Measurements from ENCODE around the gene PDX1.

The PDX1 gene

GRCh38 chr13:27919934-27920676 lies at the start of gene PDX1:
PDX1 (plus strand) TSS chr13:27920000; CDS start chr13:27920139, 139 bp downstream.
- TF ChIP-seq CTCF (IDR thresholded peaks at IDR 0.05; ENCODE audit: control extremely low read depth, extremely low read depth, low read depth, missing control alignments): no peak
- CTCF ChIA-PET: interaction anchor here (0.9 to 1.3 kb wide), 2 partner anchors 32 to 34 kb away, joined by 3 to 7 read pairs; no protein-coding TSS in a partner anchor
- DNase-seq (ENCODE audit: extremely low spot score): peak; percentile 24
- POLR2A ChIA-PET: no interaction called here

DNA sequence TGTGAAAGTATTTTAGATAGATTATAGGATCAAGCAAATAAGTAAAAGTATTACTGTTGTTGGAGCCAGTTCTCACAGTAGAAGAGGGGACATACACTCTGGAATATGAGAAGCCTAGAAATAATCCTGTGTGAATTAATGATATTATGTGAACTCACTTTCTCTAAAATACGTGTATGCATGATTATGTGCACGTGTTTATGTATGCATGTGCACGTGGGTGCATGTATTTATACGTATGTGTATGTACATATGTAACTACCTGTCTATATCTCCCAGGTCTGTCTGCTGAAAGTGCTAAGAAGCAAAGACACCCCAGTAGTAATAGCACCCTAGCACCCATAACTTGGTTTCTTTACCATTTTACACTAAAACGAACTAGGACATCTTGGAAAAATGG lies 41.5 kb upstream of the PDX1 start:
- ChIA-PET POLR2A (no interaction called here), CTCF (no interaction called here)
- DNase-seq (ENCODE audit: extremely low spot score): no peak

DNA sequence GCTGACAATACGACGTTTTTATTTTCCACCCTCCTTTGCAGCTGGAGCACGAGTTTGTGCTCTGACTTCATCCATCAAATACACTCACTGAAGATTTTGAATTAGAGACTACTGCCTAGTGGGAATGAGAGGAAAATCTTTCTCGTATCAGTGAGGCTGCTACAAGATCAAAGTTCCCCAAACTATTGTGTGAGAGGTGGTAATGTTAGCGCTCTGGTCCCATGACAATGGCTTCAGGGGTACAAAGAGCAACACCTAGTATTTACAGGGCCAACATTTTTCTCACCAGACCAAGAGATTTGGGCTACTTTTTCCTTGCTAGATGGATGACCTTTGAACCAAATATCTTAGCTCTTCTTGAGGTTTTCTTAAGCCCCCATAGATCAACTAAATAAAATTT lies 30.3 kb upstream of the PDX1 start:
- DNase-seq (ENCODE audit: extremely low spot score): no peak
- ChIA-PET CTCF (no interaction called here), POLR2A (no interaction called here)
- TF ChIP-seq CTCF (IDR thresholded peaks at IDR 0.05; ENCODE audit: control extremely low read depth, extremely low read depth, low read depth, missing control alignments): no peak

More for the DNA sequence above, 41.5 kb upstream of the PDX1 start:
- no peak for TF ChIP-seq CTCF (IDR thresholded peaks at IDR 0.05; ENCODE audit: control extremely low read depth, extremely low read depth, low read depth, missing control alignments)

DNA sequence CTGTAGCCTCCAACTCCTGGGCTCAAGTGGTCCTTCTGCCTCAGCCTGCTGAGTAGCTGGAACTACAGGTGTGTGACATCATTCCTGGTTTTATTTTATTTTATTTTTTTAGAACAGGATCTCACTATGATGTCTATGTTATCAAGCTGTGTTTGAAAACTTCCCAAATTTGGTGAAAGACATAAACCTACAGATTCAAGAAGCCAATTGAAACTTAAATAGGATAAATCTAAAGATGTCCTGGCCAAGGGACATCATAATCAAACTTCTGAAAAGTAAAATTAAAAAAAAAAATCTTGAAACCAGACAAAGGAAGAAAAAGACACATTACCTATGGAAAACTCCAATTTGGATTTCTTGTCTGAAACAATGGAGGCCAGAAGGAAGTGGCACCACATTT lies 23.1 kb upstream of the PDX1 start:
- DNase-seq (ENCODE audit: extremely low spot score): no peak
- CTCF ChIA-PET: interaction anchor here (1.1 kb wide), 1 partner anchor 58 kb away, joined by 3 read pairs; no protein-coding TSS in a partner anchor

GRCh38 chr13:27904719-27905118 lies 15.1 kb upstream of the PDX1 start:
- no peak for DNase-seq (ENCODE audit: extremely low spot score)
- CTCF ChIA-PET: interaction anchor here (1.0 kb wide), 1 partner anchor 78 kb away, joined by 3 read pairs; no protein-coding TSS in a partner anchor
- TF ChIP-seq CTCF (IDR thresholded peaks at IDR 0.05; ENCODE audit: control extremely low read depth, extremely low read depth, low read depth, missing control alignments): no peak
- POLR2A ChIA-PET: no interaction called here

More for the DNA sequence above, 23.1 kb upstream of the PDX1 start:
- POLR2A ChIA-PET: no interaction called here
- TF ChIP-seq CTCF (IDR thresholded peaks at IDR 0.05; ENCODE audit: control extremely low read depth, extremely low read depth, low read depth, missing control alignments): no peak

DNA sequence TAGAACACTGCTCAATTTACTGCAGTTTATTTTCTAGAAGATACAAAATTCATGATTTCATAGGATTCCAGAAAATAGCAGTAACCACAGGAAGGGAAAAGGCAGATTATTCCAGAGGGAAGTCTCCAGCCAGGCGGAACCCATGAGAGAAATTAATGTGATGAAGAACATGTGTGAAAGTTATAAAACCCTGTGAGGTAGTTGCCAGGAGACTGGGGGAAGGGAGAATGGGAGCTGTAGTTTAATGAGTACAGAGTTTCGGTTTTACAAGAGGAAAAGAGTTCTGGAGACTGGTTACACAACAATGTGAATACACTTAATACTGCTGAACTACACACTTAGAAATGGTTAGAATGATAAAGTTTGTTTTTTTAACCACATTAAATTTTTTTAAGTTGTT lies 14.2 kb upstream of the PDX1 start:
- ChIA-PET CTCF (no interaction called here), POLR2A (no interaction called here)
- TF ChIP-seq CTCF (IDR thresholded peaks at IDR 0.05; ENCODE audit: control extremely low read depth, extremely low read depth, low read depth, missing control alignments): no peak
- DNase-seq (ENCODE audit: extremely low spot score): no peak

All from GM10248 (cell line).